PC-3 (cell line): Measurements from ENCODE around the gene TAF4.

Source experiments
- EZH2phosphoT487 ChIP-seq: fragments of 300-600 bp; sonication (generic); IDR thresholded peaks from 2 replicates; pipeline ENCODE4 v1.6.1; 2018; ENCODE audit warnings: mild to moderate bottlenecking, antibody characterized with exemption, low read length, borderline replicate concordance
- TF ChIP-seq, protein P1 (sequence below): fragments of 300-600 bp; sonication (generic); conservative IDR thresholded peaks from 2 replicates; pipeline ENCODE4 v1.5.1; 2017; ENCODE audit warnings: antibody characterized with exemption, low read depth, mild to moderate bottlenecking, low read length

DNA sequence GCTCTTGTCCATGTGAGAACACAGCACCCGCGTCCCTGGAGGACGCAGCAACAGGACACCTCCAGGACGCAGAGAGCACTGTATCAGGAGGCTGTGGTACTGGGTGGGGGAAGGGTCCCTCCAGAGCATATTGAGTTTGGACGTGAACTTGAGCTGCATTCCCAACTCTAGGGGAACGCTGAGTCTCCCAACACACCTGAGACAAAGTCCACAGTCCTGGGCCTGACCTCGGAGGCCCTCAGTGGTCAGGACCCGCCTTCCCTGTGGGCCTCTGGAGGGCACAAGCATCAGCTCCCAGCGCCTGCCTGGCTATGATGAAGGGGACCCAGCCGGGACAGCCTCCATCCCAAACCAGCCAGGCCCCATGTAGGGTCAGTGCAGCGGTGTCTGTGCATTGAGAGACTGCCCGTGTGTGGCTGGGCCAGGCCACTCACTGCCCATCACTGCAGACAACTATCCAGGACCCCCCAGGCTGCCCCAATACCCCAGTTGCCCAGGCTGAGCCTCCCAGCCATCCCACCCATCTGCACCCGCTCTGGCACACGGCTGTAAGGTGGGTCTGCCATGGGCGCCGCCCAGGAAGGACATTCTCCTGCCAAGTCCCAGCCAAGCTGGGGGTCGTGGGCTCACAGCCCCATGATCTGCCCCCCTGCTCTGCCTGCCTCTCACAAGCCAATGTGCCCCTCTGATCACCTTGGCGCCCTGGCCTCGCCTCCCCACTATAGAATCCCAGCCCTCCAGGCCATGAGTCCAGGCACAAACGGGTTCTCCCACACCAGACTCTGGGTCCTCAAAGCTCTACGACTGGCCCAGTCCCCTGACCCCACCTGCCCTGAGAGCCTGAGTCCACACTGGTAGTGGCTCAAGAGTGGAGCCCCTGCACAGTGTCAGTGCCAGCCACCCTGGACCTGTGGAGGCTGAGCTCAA is 115.7 kb downstream of the TAF4 start:
- TF ChIP-seq, protein P1, sequence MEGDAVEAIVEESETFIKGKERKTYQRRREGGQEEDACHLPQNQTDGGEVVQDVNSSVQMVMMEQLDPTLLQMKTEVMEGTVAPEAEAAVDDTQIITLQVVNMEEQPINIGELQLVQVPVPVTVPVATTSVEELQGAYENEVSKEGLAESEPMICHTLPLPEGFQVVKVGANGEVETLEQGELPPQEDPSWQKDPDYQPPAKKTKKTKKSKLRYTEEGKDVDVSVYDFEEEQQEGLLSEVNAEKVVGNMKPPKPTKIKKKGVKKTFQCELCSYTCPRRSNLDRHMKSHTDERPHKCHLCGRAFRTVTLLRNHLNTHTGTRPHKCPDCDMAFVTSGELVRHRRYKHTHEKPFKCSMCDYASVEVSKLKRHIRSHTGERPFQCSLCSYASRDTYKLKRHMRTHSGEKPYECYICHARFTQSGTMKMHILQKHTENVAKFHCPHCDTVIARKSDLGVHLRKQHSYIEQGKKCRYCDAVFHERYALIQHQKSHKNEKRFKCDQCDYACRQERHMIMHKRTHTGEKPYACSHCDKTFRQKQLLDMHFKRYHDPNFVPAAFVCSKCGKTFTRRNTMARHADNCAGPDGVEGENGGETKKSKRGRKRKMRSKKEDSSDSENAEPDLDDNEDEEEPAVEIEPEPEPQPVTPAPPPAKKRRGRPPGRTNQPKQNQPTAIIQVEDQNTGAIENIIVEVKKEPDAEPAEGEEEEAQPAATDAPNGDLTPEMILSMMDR = no peak
- no peak for TF ChIP-seq EZH2phosphoT487
